CD14-positive monocyte (primary cell): Measurements from ENCODE around the gene MAP2. TPM values are rescaled to one million over a fixed set of nuclear protein-coding genes. Genes with fewer than 3 reads are reported as not detected.
"Not testable (repeated sequence)": the region's sequence is repeated elsewhere in the genome, so short reads cannot be mapped to it uniquely, and the experiment has no call there.

Experiments used
- DNase-seq, 3 donors: peaks; one replicate each; pipeline ENCODE4 v3.0.0-alpha.2; 2011 to 2022
- H2AFZ ChIP-seq: 2 replicates; pipeline ENCODE4 v1.6.0; 2012; ENCODE audit warnings: mild to moderate bottlenecking, low read depth, low read length, inconsistent platforms; ENCODE audit not compliant: insufficient read depth, poor library complexity, severe bottlenecking
- H3K27ac ChIP-seq, 2 donors: 1 replicate in 1 of 2; 2 replicates in 1 of 2; pipeline ENCODE4 v1.5.1; 2012 to 2013; ENCODE audit warnings: low read length in 2 of 2, control low read depth in 1 of 2, inconsistent platforms in 1 of 2, low read depth in 1 of 2, mild to moderate bottlenecking in 1 of 2
- H3K27me3 ChIP-seq, 2 donors: one replicate each; pipeline versions ENCODE4 v1.6.0 to v1.6.1; 2011 to 2013; ENCODE audit warnings: low read length in 2 of 2; ENCODE audit not compliant: control insufficient read depth in 2 of 2, insufficient read depth in 2 of 2
- H3K36me3 ChIP-seq, 2 donors: replicated peaks in 1 of 2; 1 replicate in 1 of 2; 2 replicates in 1 of 2; pipeline versions ENCODE4 v1.5.1 to v1.6.1; 2012 to 2013; ENCODE audit warnings: low read length in 2 of 2, control low read depth in 1 of 2, inconsistent platforms in 1 of 2, mild to moderate bottlenecking in 1 of 2; ENCODE audit not compliant: insufficient read depth in 2 of 2, control insufficient read depth in 1 of 2
- H3K4me1 ChIP-seq, 2 donors: 1 replicate in 1 of 2; 2 replicates in 1 of 2; pipeline versions ENCODE4 v1.5.1 to v1.6.1; 2012 to 2013; ENCODE audit warnings: low read length in 2 of 2, control low read depth in 1 of 2, inconsistent platforms in 1 of 2, mild to moderate bottlenecking in 1 of 2, moderate library complexity in 1 of 2; ENCODE audit not compliant: insufficient read depth in 2 of 2, control insufficient read depth in 1 of 2
- H3K4me2 ChIP-seq: replicated peaks from 2 replicates; pipeline ENCODE3; 2012; ENCODE audit warnings: low read length, moderate library complexity, mild to moderate bottlenecking; ENCODE audit not compliant: poor library complexity, severe bottlenecking; ENCODE audit errors: extremely low read depth
- H3K4me3 ChIP-seq, 3 experiments: fragments of 200-600 bp in 1 of 3; sonication (generic) in 1 of 3; replicated peaks in 1 of 3; 1 replicate in 2 of 3; 2 replicates in 1 of 3; pipeline ENCODE4 v1.5.1; 2011 to 2013; ENCODE audit warnings: low read length in 3 of 3, mild to moderate bottlenecking in 3 of 3, control low read depth in 2 of 3, low read depth in 2 of 3, inconsistent platforms in 1 of 3, moderate library complexity in 1 of 3
- H3K79me2 ChIP-seq: 2 replicates; pipeline ENCODE4 v1.6.0; 2012; ENCODE audit warnings: mild to moderate bottlenecking, control low read depth, inconsistent platforms, low read length, moderate library complexity; ENCODE audit not compliant: insufficient read depth
- H3K9ac ChIP-seq: 2 replicates; pipeline ENCODE4 v1.6.0; 2017; ENCODE audit warnings: low read length, mild to moderate bottlenecking; ENCODE audit not compliant: insufficient read depth, poor library complexity, severe bottlenecking
- H3K9me3 ChIP-seq, 2 donors: replicated peaks in 1 of 2; 1 replicate in 1 of 2; 2 replicates in 1 of 2; pipeline versions ENCODE4 v1.5.1 to v1.6.1; 2012 to 2013; ENCODE audit warnings: low read length in 2 of 2, control low read depth in 1 of 2; ENCODE audit not compliant: control insufficient read depth in 1 of 2, insufficient read depth in 1 of 2
- H4K20me1 ChIP-seq: 2 replicates; pipeline ENCODE4 v1.6.0; 2012; ENCODE audit warnings: mild to moderate bottlenecking, low read length, control low read depth, moderate library complexity; ENCODE audit not compliant: insufficient read depth
- H3K27ac Mint-ChIP-seq, 7 donors: one replicate each; pipeline ENCODE4 v1.8.0; 2020; ENCODE audit warnings: mild to moderate bottlenecking in 7 of 7, mixed read lengths in 7 of 7, moderate library complexity in 6 of 7, inconsistent platforms in 2 of 7
- H3K27me3 Mint-ChIP-seq, 3 donors: one replicate each; pipeline ENCODE4 v1.8.0; 2021 to 2022; ENCODE audit warnings: low read depth in 3 of 3, mild to moderate bottlenecking in 3 of 3, mixed read lengths in 3 of 3, moderate library complexity in 3 of 3, inconsistent platforms in 1 of 3
- H3K36me3 Mint-ChIP-seq, 2 donors: one replicate each; pipeline ENCODE4 v1.8.0; 2020; ENCODE audit warnings: mixed read lengths in 2 of 2, inconsistent platforms in 1 of 2, mild to moderate bottlenecking in 1 of 2
- H3K4me1 Mint-ChIP-seq: one replicate; pipeline ENCODE4 v1.8.0; 2020; ENCODE audit warnings: mild to moderate bottlenecking, mixed read lengths
- H3K4me3 Mint-ChIP-seq, 2 donors: one replicate each; pipeline ENCODE4 v1.8.0; 2020; ENCODE audit warnings: mild to moderate bottlenecking in 2 of 2, mixed read lengths in 2 of 2, moderate library complexity in 1 of 2
- H3K9me3 Mint-ChIP-seq, 7 donors: one replicate each; pipeline ENCODE4 v1.8.0; 2020 to 2022; ENCODE audit warnings: mixed read lengths in 7 of 7, mild to moderate bottlenecking in 6 of 7, moderate library complexity in 6 of 7, inconsistent platforms in 2 of 7
- WGBS: methylation state at CpG from one replicate; pipeline ENCODE4 v1.1.5; 2013; ENCODE audit warnings: missing lambda C conversion rate; ENCODE audit not compliant: insufficient coverage; 5-methylcytosine and 5-hydroxymethylcytosine counted together
- intact Hi-C, 2 donors: fragments of 100-400 bp; cut with micrococcal nuclease; formaldehyde crosslinking; loops; one replicate each; pipeline versions ENCODE4 v1.15.0 to v1.15.1; 2023
- polyA plus RNA-seq, 3 donors: library from polyadenylated mRNA; depleted of rRNA in 1 of 3; unstranded in 2 of 3; stranded (reverse) in 1 of 3; fragments of 300-500 nt in 2 of 3; fragments of >200 nt in 1 of 3; fragmentation: Illumina TruSeq in 2 of 3; gene quantifications; 1 replicate in 2 of 3; 2 replicates in 1 of 3; pipeline ENCODE4 v1.2.3, GENCODE V29; 2012 to 2021
- TF ChIP-seq, protein P1 (sequence below): fragments of 200-600 bp; IDR thresholded peaks from one replicate; pipeline ENCODE4 v1.8.0; 2022; ENCODE audit warnings: antibody characterized with exemption, mild to moderate bottlenecking

Gene MAP2
- polyA plus RNA-seq, 3 donors: not detected

DNA sequence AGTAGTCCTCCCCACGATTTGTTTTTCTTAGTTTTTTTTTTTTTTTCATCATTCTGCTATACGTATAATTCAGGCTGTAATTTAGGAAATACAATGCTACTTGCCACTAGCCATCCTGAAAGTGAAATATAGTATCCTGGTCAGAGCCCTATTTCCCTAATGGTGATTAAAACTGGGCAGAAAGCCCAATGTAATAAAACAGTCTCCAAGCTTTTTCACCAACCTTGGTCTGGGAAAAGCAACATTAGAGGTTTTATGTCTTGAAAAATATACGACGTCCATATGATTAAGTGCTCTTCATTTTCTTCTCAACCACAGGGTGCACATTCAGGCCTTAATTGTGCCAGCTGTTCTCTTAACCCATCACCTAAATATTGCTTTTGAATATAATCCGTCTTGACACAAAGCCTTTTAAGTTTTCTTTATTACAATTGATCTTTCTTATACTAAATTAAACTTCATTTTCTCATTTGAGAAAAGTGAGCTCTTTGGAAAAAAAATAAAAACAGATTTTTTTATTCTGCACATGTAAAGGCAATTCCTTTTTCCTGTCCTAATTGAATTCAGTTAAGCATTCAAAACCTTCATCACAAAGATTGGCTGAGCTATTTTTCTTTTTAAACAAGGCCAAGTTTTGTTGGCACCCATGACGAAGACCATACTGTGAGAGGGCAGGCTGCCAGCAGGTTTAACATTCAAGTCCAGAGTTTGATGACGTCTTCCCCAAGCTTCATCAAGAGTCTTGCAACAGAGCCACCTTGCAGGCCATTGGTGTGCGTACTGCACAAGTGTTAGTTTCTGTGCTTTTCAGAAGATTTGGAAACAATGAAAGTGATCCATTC, 52.7 kb downstream of the MAP2 start:
- 89% methylated on average over 4 of the region's 8 CpGs for WGBS
- Histone ChIP-seq H2AFZ (no peak overlapping the region), H3K9me3 (no peaks in the 10 kb centered on the region), H3K4me2 (no peak overlapping the region), H3K36me3 (no peaks in the 10 kb centered on the region), H3K27me3 (no peaks in the 10 kb centered on the region), H3K79me2 (no peaks in the 10 kb centered on the region), H3K4me3 (no peak overlapping the region), H3K9ac (no peak overlapping the region), H3K4me1 (peaks cover 13 to 14% of the 10 kb centered on the region in 2 donors), H4K20me1 (no peaks in the 10 kb centered on the region), H3K27ac (no peak overlapping the region)
- H3K27me3 Mint-ChIP-seq: peaks cover 2 to 6% (median 5%) of the 10 kb centered on the region in 3 donors
- intact Hi-C loops: no loop called here
- DNase-seq: no peak
- peaks cover 0 to 2% (median 0%) of the 10 kb centered on the region in 7 donors for H3K9me3 Mint-ChIP-seq
- TF ChIP-seq, protein P1, sequence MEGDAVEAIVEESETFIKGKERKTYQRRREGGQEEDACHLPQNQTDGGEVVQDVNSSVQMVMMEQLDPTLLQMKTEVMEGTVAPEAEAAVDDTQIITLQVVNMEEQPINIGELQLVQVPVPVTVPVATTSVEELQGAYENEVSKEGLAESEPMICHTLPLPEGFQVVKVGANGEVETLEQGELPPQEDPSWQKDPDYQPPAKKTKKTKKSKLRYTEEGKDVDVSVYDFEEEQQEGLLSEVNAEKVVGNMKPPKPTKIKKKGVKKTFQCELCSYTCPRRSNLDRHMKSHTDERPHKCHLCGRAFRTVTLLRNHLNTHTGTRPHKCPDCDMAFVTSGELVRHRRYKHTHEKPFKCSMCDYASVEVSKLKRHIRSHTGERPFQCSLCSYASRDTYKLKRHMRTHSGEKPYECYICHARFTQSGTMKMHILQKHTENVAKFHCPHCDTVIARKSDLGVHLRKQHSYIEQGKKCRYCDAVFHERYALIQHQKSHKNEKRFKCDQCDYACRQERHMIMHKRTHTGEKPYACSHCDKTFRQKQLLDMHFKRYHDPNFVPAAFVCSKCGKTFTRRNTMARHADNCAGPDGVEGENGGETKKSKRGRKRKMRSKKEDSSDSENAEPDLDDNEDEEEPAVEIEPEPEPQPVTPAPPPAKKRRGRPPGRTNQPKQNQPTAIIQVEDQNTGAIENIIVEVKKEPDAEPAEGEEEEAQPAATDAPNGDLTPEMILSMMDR: no peak
- no peak overlapping the region for H3K27ac Mint-ChIP-seq
- H3K4me1 Mint-ChIP-seq: peaks cover 14% of the 10 kb centered on the region
- peak overlapping the region in 1 of 2 donors; percentile 11 for H3K4me3 Mint-ChIP-seq
- no peaks in the 10 kb centered on the region for H3K36me3 Mint-ChIP-seq

DNA sequence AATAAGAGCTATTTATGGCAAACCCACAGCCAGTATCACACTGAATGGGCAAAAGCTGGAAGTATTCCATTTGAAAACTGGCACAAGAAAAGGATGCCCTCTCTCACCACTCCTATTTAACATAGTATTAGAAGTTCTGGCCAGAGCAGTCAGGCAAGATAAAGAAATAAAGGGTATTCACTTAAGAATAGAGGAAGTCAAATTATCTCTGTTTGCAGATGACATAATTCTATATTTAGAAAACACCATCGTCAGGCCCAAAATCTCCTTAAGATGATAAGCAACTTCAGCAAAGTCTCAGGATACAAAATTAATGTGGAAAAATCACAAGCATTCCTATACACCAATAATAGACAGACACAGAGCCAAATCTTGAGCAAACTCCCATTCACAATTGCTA, 68.4 kb downstream of the MAP2 start:
- H3K27ac ChIP-seq, H3K9me3 ChIP-seq, H3K36me3 Mint-ChIP-seq, DNase-seq, H3K4me3 ChIP-seq, H3K27ac Mint-ChIP-seq, H3K4me3 Mint-ChIP-seq, H3K9ac ChIP-seq, H2AFZ ChIP-seq, H3K27me3 ChIP-seq, H3K4me2 ChIP-seq, H3K79me2 ChIP-seq, H3K4me1 Mint-ChIP-seq, H4K20me1 ChIP-seq, H3K27me3 Mint-ChIP-seq, intact Hi-C loops, H3K4me1 ChIP-seq, H3K36me3 ChIP-seq: not testable (repeated sequence)
- WGBS: no CpG with 5 or more reads among the region's 1 CpG
- peaks cover 0 to 18% (median 15%) of the 10 kb centered on the region in 7 donors for H3K9me3 Mint-ChIP-seq

DNA sequence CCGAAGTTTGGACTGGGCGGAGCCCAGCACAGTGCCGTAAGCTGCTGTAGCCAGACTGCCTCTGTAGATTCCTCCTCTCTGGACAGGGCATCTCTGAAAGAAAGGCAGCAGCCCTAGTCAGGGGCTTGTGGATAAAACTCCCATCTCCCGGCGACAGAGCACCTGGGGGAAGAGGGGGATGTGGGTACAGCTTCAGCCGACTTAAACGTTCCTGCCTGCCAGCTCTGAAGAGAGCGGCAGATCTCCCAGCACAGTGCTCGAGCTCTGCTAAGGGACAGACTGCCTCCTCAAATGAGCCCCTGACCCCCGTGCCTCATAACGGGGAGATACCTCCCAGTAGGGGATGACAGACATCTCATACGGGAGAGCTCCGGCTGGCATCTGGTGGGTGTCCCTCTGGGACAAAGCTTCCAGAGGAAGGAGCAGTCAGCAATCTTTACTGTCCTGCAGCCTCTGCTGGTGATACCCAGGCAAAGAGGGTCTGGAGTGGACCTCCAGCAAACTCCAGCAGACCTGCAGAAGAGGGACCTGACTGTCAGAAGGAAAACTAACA, 71.3 kb downstream of the MAP2 start:
- H3K36me3 Mint-ChIP-seq, H3K36me3 ChIP-seq, H3K4me1 ChIP-seq, H3K79me2 ChIP-seq, H3K27ac ChIP-seq, H4K20me1 ChIP-seq, H3K4me2 ChIP-seq, H3K4me1 Mint-ChIP-seq, H3K27me3 Mint-ChIP-seq, intact Hi-C loops, H2AFZ ChIP-seq, DNase-seq, H3K27me3 ChIP-seq, H3K4me3 ChIP-seq, H3K27ac Mint-ChIP-seq, H3K9ac ChIP-seq, H3K4me3 Mint-ChIP-seq, H3K9me3 ChIP-seq: not testable (repeated sequence)
- 95% methylated on average over 13 of the region's 13 CpGs for WGBS
- H3K9me3 Mint-ChIP-seq: peaks cover 0 to 17% (median 13%) of the 10 kb centered on the region in 7 donors
